NB4 (cell line): Measurements from ENCODE around the gene LIF.
A peak's percentile ranks its signal among the peaks of the same experiment; 100 is the strongest.

Source experiments
- DNase-seq: peaks from one replicate; pipeline ENCODE4 v3.0.0; 2010; ENCODE audit warnings: low read depth
- H3K4me3 ChIP-seq: one replicate; pipeline ENCODE4 v1.5.1; 2011; ENCODE audit warnings: mild to moderate bottlenecking, low read depth, low read length, moderate library complexity
- MYC ChIP-seq: IDR thresholded peaks from 2 replicates; pipeline ENCODE4 v1.6.1; 2011; ENCODE audit warnings: low read depth, low read length
- POLR2A ChIP-seq: IDR thresholded peaks from 2 replicates; pipeline ENCODE4 v1.6.1; 2011; ENCODE audit warnings: mild to moderate bottlenecking; ENCODE audit not compliant: insufficient read length; ENCODE audit errors: extremely low read depth
- TF ChIP-seq, protein P1 (sequence below): IDR thresholded peaks from one replicate; pipeline ENCODE4 v1.5.1; 2012; ENCODE audit warnings: low read depth, low read length
- TF ChIP-seq, protein P2 (sequence below): IDR thresholded peaks from 2 replicates; pipeline ENCODE4 v1.6.1; 2011; ENCODE audit warnings: low read depth, low read length

Gene LIF

DNA sequence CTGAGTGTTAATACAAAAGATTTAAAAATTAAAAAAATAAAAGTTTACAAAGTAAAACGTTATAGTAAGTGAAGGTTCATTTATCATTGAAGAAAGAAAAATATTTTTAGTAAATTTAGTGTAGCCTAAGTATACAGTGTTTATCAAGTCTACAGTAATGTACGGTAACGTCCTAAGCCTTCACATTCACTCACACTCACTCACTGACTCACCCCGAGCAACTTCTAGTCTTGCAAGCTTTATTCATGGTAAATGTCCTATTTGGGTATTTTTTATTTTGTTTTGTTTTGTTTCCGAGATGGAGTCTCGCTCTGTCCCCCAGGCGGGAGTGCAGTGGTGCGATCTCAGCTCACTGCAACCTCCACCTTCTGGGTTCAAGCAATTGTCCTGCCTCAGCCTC is 33.9 kb upstream of the LIF start:
- no peak for DNase-seq
- no peak for TF ChIP-seq POLR2A
- TF ChIP-seq, protein P1, sequence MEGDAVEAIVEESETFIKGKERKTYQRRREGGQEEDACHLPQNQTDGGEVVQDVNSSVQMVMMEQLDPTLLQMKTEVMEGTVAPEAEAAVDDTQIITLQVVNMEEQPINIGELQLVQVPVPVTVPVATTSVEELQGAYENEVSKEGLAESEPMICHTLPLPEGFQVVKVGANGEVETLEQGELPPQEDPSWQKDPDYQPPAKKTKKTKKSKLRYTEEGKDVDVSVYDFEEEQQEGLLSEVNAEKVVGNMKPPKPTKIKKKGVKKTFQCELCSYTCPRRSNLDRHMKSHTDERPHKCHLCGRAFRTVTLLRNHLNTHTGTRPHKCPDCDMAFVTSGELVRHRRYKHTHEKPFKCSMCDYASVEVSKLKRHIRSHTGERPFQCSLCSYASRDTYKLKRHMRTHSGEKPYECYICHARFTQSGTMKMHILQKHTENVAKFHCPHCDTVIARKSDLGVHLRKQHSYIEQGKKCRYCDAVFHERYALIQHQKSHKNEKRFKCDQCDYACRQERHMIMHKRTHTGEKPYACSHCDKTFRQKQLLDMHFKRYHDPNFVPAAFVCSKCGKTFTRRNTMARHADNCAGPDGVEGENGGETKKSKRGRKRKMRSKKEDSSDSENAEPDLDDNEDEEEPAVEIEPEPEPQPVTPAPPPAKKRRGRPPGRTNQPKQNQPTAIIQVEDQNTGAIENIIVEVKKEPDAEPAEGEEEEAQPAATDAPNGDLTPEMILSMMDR = no peak
- no peak for TF ChIP-seq MYC
- no peak overlapping the region for H3K4me3 ChIP-seq

GRCh38 chr22:30279932-30280331 is 33.4 kb upstream of the LIF start:
- H3K4me3 ChIP-seq = no peak overlapping the region
- TF ChIP-seq, protein P2, sequence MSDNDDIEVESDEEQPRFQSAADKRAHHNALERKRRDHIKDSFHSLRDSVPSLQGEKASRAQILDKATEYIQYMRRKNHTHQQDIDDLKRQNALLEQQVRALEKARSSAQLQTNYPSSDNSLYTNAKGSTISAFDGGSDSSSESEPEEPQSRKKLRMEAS = no peak
- TF ChIP-seq POLR2A (no peak), MYC (no peak)
- TF ChIP-seq, protein P1 = no peak
- no peak for DNase-seq

GRCh38 chr22:30279046-30279788 is 32.7 kb upstream of the LIF start:
- peak; percentile 95 for DNase-seq
- H3K4me3 ChIP-seq = peak overlapping the region; percentile 16
- TF ChIP-seq, protein P2 = peak; percentile 29
- TF ChIP-seq, protein P1 = no peak
- TF ChIP-seq POLR2A (no peak), MYC (no peak; the same call in 1 of the 2 replicates)

DNA sequence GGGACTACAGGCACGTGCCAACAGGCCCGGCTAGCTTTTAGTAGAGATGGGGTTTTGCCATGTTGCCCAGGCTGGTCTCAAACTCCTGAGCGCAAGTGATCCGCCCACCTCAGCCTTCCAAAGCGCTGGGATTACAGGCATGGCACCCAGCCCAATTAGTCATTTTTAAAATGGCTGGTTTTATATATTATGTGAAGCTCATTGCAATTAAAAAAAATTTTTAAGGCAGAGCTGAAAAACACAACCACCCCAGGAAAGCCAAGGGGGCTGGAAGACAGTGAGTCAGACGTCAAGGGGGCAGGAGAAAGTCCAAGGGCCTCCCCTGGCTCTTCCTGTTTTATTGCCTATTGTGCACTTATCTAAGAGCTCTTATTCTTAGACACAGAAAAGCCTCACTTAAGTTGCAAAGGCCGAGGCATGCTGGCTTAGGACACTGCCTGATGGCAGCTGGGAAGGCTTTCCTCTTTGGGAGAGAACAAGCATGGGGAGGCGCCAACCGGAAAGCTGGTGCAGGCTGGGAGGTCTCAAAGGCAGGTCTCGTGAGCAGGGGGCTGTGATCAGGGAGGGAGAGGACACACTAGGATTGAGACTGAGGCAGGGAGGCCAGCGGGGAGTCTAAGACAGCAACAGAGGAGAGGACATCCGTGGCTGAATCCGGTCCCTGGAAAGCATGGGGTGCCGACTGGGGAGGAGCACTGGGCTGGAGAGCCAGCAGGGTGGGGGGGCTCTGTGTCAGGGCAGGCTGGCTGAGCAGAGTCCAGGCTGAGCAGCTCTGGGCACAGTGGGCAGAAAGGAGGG is 31.2 kb upstream of the LIF start:
- peak; percentile 18 for TF ChIP-seq POLR2A
- TF ChIP-seq, protein P1 = no peak
- TF ChIP-seq, protein P2 = no peak
- no peak for TF ChIP-seq MYC
- peak overlapping the region; percentile 41 for H3K4me3 ChIP-seq
- peak; percentile 85 for DNase-seq

GRCh38 chr22:30276039-30276438 is 29.5 kb upstream of the LIF start:
- no peak for DNase-seq
- TF ChIP-seq POLR2A (no peak), MYC (no peak)
- TF ChIP-seq, protein P2 = no peak
- TF ChIP-seq, protein P1 = no peak
- H3K4me3 ChIP-seq = no peak overlapping the region
